Mesothelial cell of epicardium (in vitro differentiated cells): ENCODE measurements around the gene PLCB1. TPM values are rescaled to one million over a fixed set of nuclear protein-coding genes. Genes with fewer than 3 reads are reported as not detected.
"Not testable (repeated sequence)": the region's sequence is repeated elsewhere in the genome, so short reads cannot be mapped to it uniquely, and the experiment has no call there.

Source experiments
- DNase-seq, 2 experiments: peaks; one replicate each; pipeline ENCODE4 v3.0.0; 2021; ENCODE audit warnings: low spot score in 2 of 2; ENCODE audit not compliant: unreplicated experiment in 2 of 2
- H3K27ac Mint-ChIP-seq: 2 replicates; pipeline ENCODE4 v1.8.0; 2021; ENCODE audit warnings: mixed read lengths
- H3K27me3 Mint-ChIP-seq: 2 replicates; pipeline ENCODE4 v1.8.0; 2021; ENCODE audit warnings: low read depth, mixed read lengths
- H3K36me3 Mint-ChIP-seq: 2 replicates; pipeline ENCODE4 v1.8.0; 2021; ENCODE audit warnings: mixed read lengths
- H3K4me1 Mint-ChIP-seq: 2 replicates; pipeline ENCODE4 v1.8.0; 2021; ENCODE audit warnings: mixed read lengths
- H3K4me3 Mint-ChIP-seq: 2 replicates; pipeline ENCODE4 v1.8.0; 2021; ENCODE audit warnings: mild to moderate bottlenecking, moderate library complexity, mixed read lengths
- H3K9me3 Mint-ChIP-seq: 2 replicates; pipeline ENCODE4 v1.8.0; 2021; ENCODE audit warnings: mixed read lengths
- total RNA-seq: library from RNA; stranded (reverse); gene quantifications from 3 replicates; pipeline ENCODE4 v1.2.1, GENCODE V29; 2021
- TF ChIP-seq, protein P1 (sequence below): fragments of 200-600 bp; sonication (generic); IDR thresholded peaks from one replicate; pipeline ENCODE4 v1.5.0; 2021; ENCODE audit warnings: antibody characterized with exemption; ENCODE audit not compliant: unreplicated experiment

Gene PLCB1
- total RNA-seq, 1 donor from 2014 or later, result 41.5 TPM

DNA sequence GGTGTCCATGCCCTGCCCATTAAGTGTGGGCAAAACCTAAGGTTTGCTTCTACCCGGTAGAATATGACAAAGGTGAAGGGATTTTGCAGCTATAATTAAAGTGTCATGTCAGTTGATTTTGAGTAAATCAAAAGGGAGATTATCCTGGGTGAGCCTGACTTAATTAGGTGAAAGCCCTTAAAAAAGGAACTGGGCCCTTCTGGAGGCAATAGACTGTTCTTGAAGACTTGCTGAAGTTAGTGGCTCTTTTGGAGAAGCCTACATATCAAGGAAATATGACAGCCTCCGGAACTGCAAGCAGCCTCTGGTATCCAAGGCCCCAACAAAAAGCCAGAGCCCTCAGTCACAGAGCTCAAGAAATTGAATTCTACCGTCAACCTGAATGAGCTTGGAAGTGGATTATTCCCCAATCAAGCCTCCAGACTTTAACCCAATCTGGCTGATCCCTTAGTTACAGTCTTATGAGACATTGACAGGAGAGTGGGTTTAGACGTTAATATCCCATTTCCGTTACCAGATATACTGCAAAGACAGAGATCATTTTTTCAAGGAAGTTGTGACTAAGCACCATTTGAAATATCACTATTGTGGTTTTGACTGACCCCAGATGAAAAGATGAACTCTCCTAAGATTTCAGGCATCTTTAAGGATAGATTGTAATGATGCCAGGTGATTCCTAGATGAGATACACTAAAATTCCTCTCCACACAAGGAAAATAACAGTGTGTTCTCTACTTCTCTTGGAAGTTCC lies 303.4 kb downstream of the PLCB1 start:
- peaks cover 23% of the 10 kb centered on the region for H3K4me1 Mint-ChIP-seq
- no peaks in the 10 kb centered on the region for H3K27me3 Mint-ChIP-seq
- no peaks in the 10 kb centered on the region for H3K36me3 Mint-ChIP-seq
- H3K4me3 Mint-ChIP-seq, result no peak overlapping the region
- H3K27ac Mint-ChIP-seq, result no peak overlapping the region
- no peak for DNase-seq
- H3K9me3 Mint-ChIP-seq, result no peaks in the 10 kb centered on the region
- TF ChIP-seq, protein P1, sequence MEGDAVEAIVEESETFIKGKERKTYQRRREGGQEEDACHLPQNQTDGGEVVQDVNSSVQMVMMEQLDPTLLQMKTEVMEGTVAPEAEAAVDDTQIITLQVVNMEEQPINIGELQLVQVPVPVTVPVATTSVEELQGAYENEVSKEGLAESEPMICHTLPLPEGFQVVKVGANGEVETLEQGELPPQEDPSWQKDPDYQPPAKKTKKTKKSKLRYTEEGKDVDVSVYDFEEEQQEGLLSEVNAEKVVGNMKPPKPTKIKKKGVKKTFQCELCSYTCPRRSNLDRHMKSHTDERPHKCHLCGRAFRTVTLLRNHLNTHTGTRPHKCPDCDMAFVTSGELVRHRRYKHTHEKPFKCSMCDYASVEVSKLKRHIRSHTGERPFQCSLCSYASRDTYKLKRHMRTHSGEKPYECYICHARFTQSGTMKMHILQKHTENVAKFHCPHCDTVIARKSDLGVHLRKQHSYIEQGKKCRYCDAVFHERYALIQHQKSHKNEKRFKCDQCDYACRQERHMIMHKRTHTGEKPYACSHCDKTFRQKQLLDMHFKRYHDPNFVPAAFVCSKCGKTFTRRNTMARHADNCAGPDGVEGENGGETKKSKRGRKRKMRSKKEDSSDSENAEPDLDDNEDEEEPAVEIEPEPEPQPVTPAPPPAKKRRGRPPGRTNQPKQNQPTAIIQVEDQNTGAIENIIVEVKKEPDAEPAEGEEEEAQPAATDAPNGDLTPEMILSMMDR, result no peak

DNA sequence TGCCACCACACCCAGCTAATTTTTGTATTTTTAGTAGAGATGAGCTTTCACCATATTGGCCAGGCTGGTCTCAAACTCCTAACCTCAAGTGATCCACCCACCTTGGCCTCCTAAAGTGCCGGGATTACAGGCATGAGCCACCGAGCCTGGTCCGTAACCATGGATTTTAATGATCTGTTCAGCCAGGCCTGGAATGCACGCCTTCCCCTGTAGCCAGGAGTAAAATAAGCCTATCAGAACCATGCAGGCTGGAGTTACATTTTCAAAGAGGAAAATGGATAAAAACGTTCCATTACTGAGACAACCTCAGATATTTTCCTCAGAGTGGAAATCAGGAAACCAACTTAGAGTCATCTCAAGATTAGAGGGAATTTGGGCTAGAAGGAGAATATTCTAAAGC lies 304.9 kb downstream of the PLCB1 start:
- not testable (repeated sequence) for H3K27ac Mint-ChIP-seq, H3K4me3 Mint-ChIP-seq, DNase-seq, H3K9me3 Mint-ChIP-seq, H3K36me3 Mint-ChIP-seq, H3K27me3 Mint-ChIP-seq
- peaks cover 16% of the 10 kb centered on the region for H3K4me1 Mint-ChIP-seq

DNA sequence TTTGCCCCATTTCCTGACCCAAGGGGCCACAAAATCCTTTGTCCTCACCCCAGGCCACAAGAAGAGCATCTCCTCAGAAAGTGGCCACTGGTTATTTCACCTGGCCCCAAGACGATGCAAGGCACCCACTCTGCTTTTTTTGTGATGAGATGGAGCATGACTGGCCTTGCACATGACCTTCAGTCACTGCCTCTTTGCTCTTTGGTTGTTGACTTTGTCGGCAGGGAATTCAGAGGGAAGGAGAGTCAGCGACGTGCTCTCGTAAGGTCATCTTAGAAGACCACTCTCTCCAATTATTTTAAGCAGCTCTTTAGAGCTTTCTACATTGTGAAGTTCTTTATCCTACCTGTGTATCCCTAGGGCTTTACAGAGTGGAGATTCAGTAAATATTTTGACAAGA lies 306.7 kb downstream of the PLCB1 start:
- DNase-seq, result no peak
- Mint-ChIP-seq H3K36me3 (no peaks in the 10 kb centered on the region), H3K27me3 (no peaks in the 10 kb centered on the region), H3K27ac (no peak overlapping the region), H3K4me1 (no peaks in the 10 kb centered on the region), H3K9me3 (peaks cover 4% of the 10 kb centered on the region), H3K4me3 (no peak overlapping the region)
- TF ChIP-seq, protein P1, result no peak

DNA sequence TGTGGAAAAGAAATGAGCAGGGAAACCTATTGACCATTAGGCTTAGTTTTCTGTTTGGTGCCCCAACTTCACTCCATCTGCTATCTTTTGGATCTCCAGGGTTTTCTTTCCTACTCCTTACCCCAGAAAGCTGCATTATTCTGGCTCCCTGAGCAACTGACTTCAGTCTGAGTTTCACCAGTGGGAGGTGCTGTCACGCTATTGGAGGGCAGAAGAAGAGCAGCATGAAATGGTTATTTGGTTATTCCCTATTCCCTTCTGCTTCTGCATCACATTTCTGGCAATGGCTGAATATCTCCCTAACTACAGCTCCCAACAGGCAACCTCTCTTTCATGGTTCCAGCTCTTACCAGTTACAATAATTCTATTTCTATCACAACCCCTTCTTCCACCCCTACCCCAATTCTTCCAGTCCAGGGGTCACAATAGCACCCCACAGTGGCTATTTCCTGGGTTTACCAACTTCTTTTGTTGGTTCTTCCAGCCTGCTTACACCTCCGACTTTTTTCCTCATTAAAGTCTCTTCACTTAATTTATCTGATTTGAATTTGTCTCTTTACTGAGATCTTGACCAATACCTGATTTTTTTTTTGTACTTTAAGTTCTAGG lies 311.5 kb downstream of the PLCB1 start:
- no peak for DNase-seq
- peaks cover 7% of the 10 kb centered on the region for H3K9me3 Mint-ChIP-seq

DNA sequence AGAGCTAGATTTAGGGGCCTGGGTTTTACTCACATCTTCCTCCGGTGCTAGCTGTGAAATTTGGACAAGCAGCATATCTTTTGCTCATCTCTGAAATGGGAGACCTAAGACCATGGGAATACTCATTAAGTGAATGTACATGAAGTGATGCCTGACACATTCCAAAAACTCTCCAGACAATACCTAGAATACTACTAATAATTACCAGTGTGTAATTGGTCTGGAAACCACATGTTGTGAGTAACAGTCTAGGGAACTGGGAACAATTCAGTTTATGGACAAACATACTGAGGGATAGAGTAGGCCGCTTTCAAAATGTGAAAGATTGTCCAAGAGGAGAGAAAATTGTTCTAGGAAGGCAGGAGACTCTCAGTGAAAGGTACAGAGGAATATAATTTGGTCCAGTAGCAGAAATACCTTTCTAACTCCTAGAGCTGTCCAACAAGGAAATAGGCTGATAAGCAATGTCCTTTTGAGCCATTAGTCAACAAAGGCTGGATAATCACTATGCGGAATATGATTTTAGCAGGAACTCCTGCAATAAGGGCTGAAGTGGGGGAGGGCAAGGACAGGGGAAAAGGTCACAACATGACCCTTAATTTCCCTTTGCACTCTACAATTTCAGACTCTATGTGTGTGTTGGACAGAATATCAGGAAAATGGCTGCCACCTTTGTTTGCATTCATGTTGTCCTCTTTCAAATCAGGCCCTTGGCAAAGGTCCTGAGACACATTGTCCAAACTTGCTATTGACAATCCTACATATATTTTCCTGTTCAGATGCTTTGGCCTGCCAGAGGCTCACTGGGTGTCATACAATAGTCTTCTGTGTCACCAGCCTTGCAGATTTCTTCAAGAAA lies 315.4 kb downstream of the PLCB1 start:
- TF ChIP-seq, protein P1, result no peak

More for the DNA sequence above, 311.5 kb downstream of the PLCB1 start:
- Mint-ChIP-seq H3K36me3 (no peaks in the 10 kb centered on the region), H3K4me1 (no peaks in the 10 kb centered on the region), H3K27me3 (no peaks in the 10 kb centered on the region), H3K4me3 (no peak overlapping the region), H3K27ac (no peak overlapping the region)
- TF ChIP-seq, protein P1, result no peak

DNA sequence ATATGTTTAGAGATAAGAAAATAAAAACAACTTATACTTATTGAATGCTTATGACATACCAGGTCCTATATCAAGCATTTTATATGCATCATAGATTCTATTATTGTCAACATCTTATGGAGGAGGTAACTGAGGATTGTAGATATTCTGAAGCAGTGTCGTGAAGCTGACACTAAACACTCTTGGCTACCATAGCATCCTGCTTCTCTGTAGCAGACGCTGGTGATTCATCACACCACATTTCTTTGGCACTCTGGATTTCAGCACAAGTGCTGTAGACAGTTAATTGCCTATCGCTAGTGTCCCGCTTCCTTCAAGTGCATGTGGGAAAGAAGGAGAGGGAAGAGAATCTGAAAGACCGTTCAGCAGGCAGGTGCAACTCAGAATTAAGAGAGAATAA lies 317.1 kb downstream of the PLCB1 start:
- H3K9me3 Mint-ChIP-seq, result no peaks in the 10 kb centered on the region
- H3K4me3 Mint-ChIP-seq, result no peak overlapping the region
- H3K4me1 Mint-ChIP-seq, result no peaks in the 10 kb centered on the region
- TF ChIP-seq, protein P1, result no peak
- H3K27me3 Mint-ChIP-seq, result no peaks in the 10 kb centered on the region
- H3K36me3 Mint-ChIP-seq, result no peaks in the 10 kb centered on the region
- no peak for DNase-seq
- H3K27ac Mint-ChIP-seq, result no peak overlapping the region

More for the DNA sequence above, 315.4 kb downstream of the PLCB1 start:
- H3K4me1 Mint-ChIP-seq, result no peaks in the 10 kb centered on the region
- H3K27me3 Mint-ChIP-seq, result no peaks in the 10 kb centered on the region
- no peaks in the 10 kb centered on the region for H3K36me3 Mint-ChIP-seq
- no peak overlapping the region for H3K4me3 Mint-ChIP-seq
- H3K27ac Mint-ChIP-seq, result no peak overlapping the region
- peaks cover 7% of the 10 kb centered on the region for H3K9me3 Mint-ChIP-seq
- DNase-seq, result no peak
